Neural crest cell (in vitro differentiated cells): ENCODE data around the gene PLEKHA6. TPM values are rescaled to one million over a fixed set of nuclear protein-coding genes. Genes with fewer than 3 reads are reported as not detected.

ENCODE experiments used
- DNase-seq: peaks from one replicate; pipeline ENCODE4 v3.0.0; 2021; ENCODE audit warnings: low read depth, mixed read lengths, low spot score
- H3K27ac Mint-ChIP-seq: one replicate; pipeline ENCODE4 v1.8.0; 2021; ENCODE audit warnings: mild to moderate bottlenecking, mixed read lengths; ENCODE audit not compliant: unreplicated experiment
- H3K27me3 Mint-ChIP-seq: 2 replicates; pipeline ENCODE4 v1.8.0; 2021; ENCODE audit warnings: low read depth, mild to moderate bottlenecking, mixed read lengths
- H3K36me3 Mint-ChIP-seq: 2 replicates; pipeline ENCODE4 v1.8.0; 2021; ENCODE audit warnings: low read depth, mild to moderate bottlenecking, mixed read lengths
- H3K4me1 Mint-ChIP-seq: 2 replicates; pipeline ENCODE4 v1.8.0; 2021; ENCODE audit warnings: mixed read lengths
- H3K4me3 Mint-ChIP-seq: one replicate; pipeline ENCODE4 v1.8.0; 2021; ENCODE audit warnings: mild to moderate bottlenecking, mixed read lengths
- H3K9me3 Mint-ChIP-seq: 2 replicates; pipeline ENCODE4 v1.8.0; 2021; ENCODE audit warnings: mixed read lengths
- CTCF ChIP-seq: fragments of 200-600 bp; sonication (generic); conservative IDR thresholded peaks from 2 replicates; pipeline ENCODE4 v1.5.0; 2021; ENCODE audit warnings: antibody characterized with exemption, mild to moderate bottlenecking
- total RNA-seq: library from RNA; stranded (reverse); gene quantifications from 2 replicates; pipeline ENCODE4 v1.2.1, GENCODE V29; 2021

PLEKHA6 gene
- total RNA-seq, 1 donor from 2014 or later, result 4.5 TPM

- H3K9me3 Mint-ChIP-seq, result no peaks in the 10 kb centered on the region
- no peaks in the 10 kb centered on the region for H3K4me1 Mint-ChIP-seq
- no peak overlapping the region for H3K4me3 Mint-ChIP-seq
- H3K36me3 Mint-ChIP-seq, result no peaks in the 10 kb centered on the region
- DNase-seq, result no peak
- TF ChIP-seq CTCF, result no peak
- peaks cover 84% of the 10 kb centered on the region for H3K27me3 Mint-ChIP-seq
- H3K27ac Mint-ChIP-seq, result no peak overlapping the region
Measured at GRCh38 chr1:204201348-204202040, 158.2 kb downstream of the PLEKHA6 start.

- TF ChIP-seq CTCF, result no peak
- Mint-ChIP-seq H3K9me3 (peaks cover 4% of the 10 kb centered on the region), H3K4me1 (no peaks in the 10 kb centered on the region), H3K27ac (no peak overlapping the region), H3K27me3 (peaks cover 83% of the 10 kb centered on the region), H3K36me3 (no peaks in the 10 kb centered on the region), H3K4me3 (no peak overlapping the region)
- no peak for DNase-seq
Measured at GRCh38 chr1:204199579-204199978, 160.2 kb downstream of the PLEKHA6 start.

- no peak for TF ChIP-seq CTCF
- DNase-seq, result no peak
- no peaks in the 10 kb centered on the region for H3K36me3 Mint-ChIP-seq
- H3K27ac Mint-ChIP-seq, result no peak overlapping the region
- H3K9me3 Mint-ChIP-seq, result peaks cover 4% of the 10 kb centered on the region
- no peak overlapping the region for H3K4me3 Mint-ChIP-seq
- peaks cover 83% of the 10 kb centered on the region for H3K27me3 Mint-ChIP-seq
- no peaks in the 10 kb centered on the region for H3K4me1 Mint-ChIP-seq
Measured at GRCh38 chr1:204198348-204199340, 161.1 kb downstream of the PLEKHA6 start.

GRCh38 chr1:204197068-204197467 lies 162.7 kb downstream of the PLEKHA6 start:
- Mint-ChIP-seq H3K27ac (no peak overlapping the region), H3K27me3 (peaks cover 83% of the 10 kb centered on the region), H3K36me3 (no peaks in the 10 kb centered on the region), H3K4me1 (no peaks in the 10 kb centered on the region), H3K4me3 (no peak overlapping the region), H3K9me3 (peaks cover 4% of the 10 kb centered on the region)
- no peak for DNase-seq
- TF ChIP-seq CTCF, result no peak

- H3K4me3 Mint-ChIP-seq, result no peak within 1 kb of the TSS
- peak within 1 kb of the TSS; percentile 35 for H3K27ac Mint-ChIP-seq
- no peak for TF ChIP-seq CTCF
- peaks cover 4% of the 10 kb centered on the region for H3K9me3 Mint-ChIP-seq
- no peaks in the 10 kb centered on the region for H3K36me3 Mint-ChIP-seq
- no peak for DNase-seq
- peaks cover 88% of the 10 kb centered on the region for H3K27me3 Mint-ChIP-seq
- no peaks in the 10 kb centered on the region for H3K4me1 Mint-ChIP-seq
Measured at GRCh38 chr1:204196068-204196795, 163.5 kb downstream of the PLEKHA6 start, which contains the start of gene KISS1. TSS of gene KISS1 (minus strand) at chr1:204196491. CDS start at chr1:204192876, 3,615 bp downstream.
